ENCODE data around the gene GDI2.
"Not testable (repeated sequence)": the region's sequence is repeated elsewhere in the genome, so short reads cannot be mapped to it uniquely, and the experiment has no call there.

Gene GDI2

GRCh38 chr10:5830629-5831445, 17.6 kb upstream of the GDI2 start:
- H3K9me3 ChIP-seq (ENCODE audit: severe bottlenecking) = no peaks in the 10 kb centered on the region
- TF ChIP-seq CTCF (IDR thresholded peaks at IDR 0.05; ENCODE audit: low read depth, low read length) = no peak
- H3K36me3 ChIP-seq = no peaks in the 10 kb centered on the region
- H3K27me3 ChIP-seq (ENCODE audit: insufficient read depth, low read depth, severe bottlenecking) = no peaks in the 10 kb centered on the region
- no peak overlapping the region for H3K27ac ChIP-seq
- no peak overlapping the region for H3K4me3 ChIP-seq (ENCODE audit: low read depth, low read length)
- no peak for DNase-seq

- DNase-seq = no peak
Measured at GRCh38 chr10:5829267-5829666, 16.0 kb upstream of the GDI2 start.

GRCh38 chr10:5828725-5829124, 15.5 kb upstream of the GDI2 start:
- no peak for TF ChIP-seq CTCF (IDR thresholded peaks at IDR 0.05; ENCODE audit: low read depth, low read length)

More at GRCh38 chr10:5829267-5829666, 16.0 kb upstream of the GDI2 start:
- H3K36me3 ChIP-seq = no peaks in the 10 kb centered on the region
- no peaks in the 10 kb centered on the region for H3K27me3 ChIP-seq (ENCODE audit: insufficient read depth, low read depth, severe bottlenecking)
- H3K27ac ChIP-seq = no peak overlapping the region
- H3K4me3 ChIP-seq (ENCODE audit: low read depth, low read length) = no peak overlapping the region
- no peaks in the 10 kb centered on the region for H3K9me3 ChIP-seq (ENCODE audit: severe bottlenecking)
- no peak for TF ChIP-seq CTCF (IDR thresholded peaks at IDR 0.05; ENCODE audit: low read depth, low read length)

GRCh38 chr10:5827841-5828240, 14.6 kb upstream of the GDI2 start:
- TF ChIP-seq CTCF (IDR thresholded peaks at IDR 0.05; ENCODE audit: low read depth, low read length) = no peak
- Histone ChIP-seq H3K27me3 (ENCODE audit: insufficient read depth, low read depth, severe bottlenecking) (no peaks in the 10 kb centered on the region), H3K36me3 (no peaks in the 10 kb centered on the region), H3K27ac (no peak overlapping the region), H3K4me3 (ENCODE audit: low read depth, low read length) (no peak overlapping the region), H3K9me3 (ENCODE audit: severe bottlenecking) (no peaks in the 10 kb centered on the region)
- no peak for DNase-seq

More at GRCh38 chr10:5828725-5829124, 15.5 kb upstream of the GDI2 start:
- Histone ChIP-seq H3K9me3 (ENCODE audit: severe bottlenecking) (no peaks in the 10 kb centered on the region), H3K27me3 (ENCODE audit: insufficient read depth, low read depth, severe bottlenecking) (no peaks in the 10 kb centered on the region), H3K27ac (no peak overlapping the region), H3K36me3 (no peaks in the 10 kb centered on the region), H3K4me3 (ENCODE audit: low read depth, low read length) (no peak overlapping the region)
- DNase-seq = no peak

- H3K27ac ChIP-seq; H3K36me3 ChIP-seq; H3K4me3 ChIP-seq (ENCODE audit: low read depth, low read length); DNase-seq; H3K27me3 ChIP-seq (ENCODE audit: insufficient read depth, low read depth, severe bottlenecking); H3K9me3 ChIP-seq (ENCODE audit: severe bottlenecking): not testable (repeated sequence)
Measured at GRCh38 chr10:5826511-5826910, 13.3 kb upstream of the GDI2 start.

GRCh38 chr10:5818894-5819293, 5.7 kb upstream of the GDI2 start:
- no peak overlapping the region for H3K27ac ChIP-seq
- H3K27me3 ChIP-seq (ENCODE audit: insufficient read depth, low read depth, severe bottlenecking) = no peaks in the 10 kb centered on the region
- H3K36me3 ChIP-seq = no peaks in the 10 kb centered on the region
- H3K9me3 ChIP-seq (ENCODE audit: severe bottlenecking) = no peaks in the 10 kb centered on the region
- H3K4me3 ChIP-seq (ENCODE audit: low read depth, low read length) = no peak overlapping the region
- no peak for DNase-seq
- no peak for TF ChIP-seq CTCF (IDR thresholded peaks at IDR 0.05; ENCODE audit: low read depth, low read length)
